ENCODE measurements around the gene TLE5.
"Not testable (repeated sequence)": the region's sequence is repeated elsewhere in the genome, so short reads cannot be mapped to it uniquely, and the experiment has no call there.

The TLE5 gene

DNA sequence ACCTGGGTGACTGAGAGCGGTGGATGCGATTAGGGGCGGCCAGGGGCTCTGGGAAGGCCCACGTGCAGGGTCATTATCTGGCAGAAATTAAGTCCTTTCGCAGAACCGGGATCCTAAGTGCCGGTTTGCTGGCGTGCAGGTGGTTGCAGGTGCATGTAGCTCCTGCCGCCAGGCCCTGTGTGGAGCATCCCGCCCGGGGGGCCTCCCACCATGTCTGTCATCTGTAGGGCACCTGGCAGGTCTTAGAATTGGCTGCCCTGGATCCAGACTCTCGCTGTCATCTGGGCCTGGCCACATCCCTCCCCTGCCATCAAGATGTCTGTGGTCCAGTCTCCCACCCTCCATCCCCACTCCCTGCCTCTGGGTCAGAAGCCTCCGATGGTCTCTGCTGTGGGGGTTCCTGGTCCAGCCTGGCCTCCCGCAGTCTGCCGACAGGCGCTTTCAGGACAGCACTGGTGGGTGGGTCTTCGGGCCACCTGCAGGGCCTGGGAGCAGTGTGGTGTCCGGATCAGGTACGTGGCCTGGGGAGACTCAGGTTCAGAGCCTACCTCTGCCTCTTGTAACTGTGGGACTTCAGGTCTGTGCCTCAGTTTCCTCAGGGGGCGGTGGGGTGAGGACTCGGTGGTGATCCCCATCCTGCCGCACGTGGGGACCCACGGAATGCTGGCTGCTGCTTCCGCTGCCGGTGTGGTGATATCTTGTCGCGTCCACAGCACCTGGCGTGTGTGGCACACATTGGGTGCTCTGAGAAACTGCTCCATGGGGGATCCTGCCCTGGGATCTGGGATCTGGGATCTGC, 37.3 kb upstream of the TLE5 start:
- ATAC-seq = no peak
- peak overlapping the region; percentile 25 for H3K4me3 Mint-ChIP-seq
- no peaks in the 10 kb centered on the region for H3K9me3 Mint-ChIP-seq
- peaks cover 61% of the 10 kb centered on the region for H3K4me1 Mint-ChIP-seq
- peak overlapping the region; percentile 21 for H3K27ac Mint-ChIP-seq
- H3K27me3 Mint-ChIP-seq = peaks cover 51% of the 10 kb centered on the region
- H3K36me3 Mint-ChIP-seq = no peaks in the 10 kb centered on the region

DNA sequence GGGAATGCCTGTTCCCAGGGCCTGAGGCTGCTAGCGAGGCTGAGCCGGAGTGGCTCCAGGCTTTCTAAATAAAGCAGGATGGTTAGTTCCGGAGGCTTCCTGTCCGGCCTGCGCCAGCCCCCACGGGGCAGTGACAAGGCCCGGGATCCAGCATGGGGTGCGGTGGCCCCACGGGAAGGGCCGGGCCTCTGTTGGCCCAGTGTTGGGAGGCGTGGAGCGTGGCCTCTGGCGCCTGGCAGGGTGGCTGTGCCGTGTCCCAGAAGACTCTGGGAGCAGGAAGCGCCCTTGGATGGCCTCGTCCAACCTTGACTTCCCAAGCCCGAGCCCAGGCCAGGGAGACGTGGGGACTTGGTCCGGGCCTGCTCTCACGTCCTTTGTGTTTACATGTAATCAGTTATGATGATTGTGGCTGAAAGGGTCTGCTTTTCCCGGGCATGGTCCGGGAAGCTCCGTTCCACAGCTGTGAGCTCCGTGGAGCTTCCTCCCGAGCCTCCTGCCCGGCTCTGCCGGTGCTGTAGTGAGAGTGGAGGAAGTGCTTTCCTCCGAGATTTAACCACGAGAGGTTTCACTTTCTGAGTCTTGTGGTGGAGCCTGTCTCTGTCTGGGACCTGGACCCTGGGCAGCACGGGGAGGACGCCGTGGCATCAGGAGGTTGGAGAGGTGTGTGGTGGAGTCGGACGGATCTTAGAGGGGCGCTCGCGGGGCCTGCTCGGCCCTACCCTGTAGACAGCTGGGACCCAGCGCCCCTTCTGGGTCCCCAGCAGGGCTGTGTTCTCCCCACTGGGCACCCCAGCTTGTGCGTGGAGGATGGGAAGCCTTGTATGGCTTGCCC, 36.4 kb upstream of the TLE5 start:
- Mint-ChIP-seq H3K9me3 (no peaks in the 10 kb centered on the region), H3K27me3 (peaks cover 51% of the 10 kb centered on the region), H3K27ac (peak overlapping the region; percentile 21), H3K4me1 (peaks cover 53% of the 10 kb centered on the region), H3K36me3 (no peaks in the 10 kb centered on the region), H3K4me3 (peak overlapping the region; percentile 25)
- ATAC-seq = no peak

DNA sequence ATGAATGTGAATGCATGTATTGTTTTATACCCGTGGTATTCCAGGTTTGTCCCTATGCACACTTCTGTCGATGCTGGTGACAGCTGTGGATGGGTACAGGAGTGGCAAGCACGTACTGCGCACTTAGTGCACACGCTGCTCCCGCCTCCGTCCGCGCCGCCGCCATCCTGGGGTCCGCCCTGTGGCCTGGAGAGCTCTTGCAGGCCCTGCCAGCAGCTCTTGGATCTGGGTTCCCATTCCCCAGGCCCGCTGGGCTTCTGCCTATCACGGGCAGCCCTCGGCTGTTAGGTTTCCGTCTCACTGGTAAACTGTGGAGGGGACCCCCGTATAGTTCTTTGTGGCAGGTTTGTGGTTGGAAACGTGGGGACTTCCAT, 35.8 kb upstream of the TLE5 start:
- no peaks in the 10 kb centered on the region for H3K36me3 Mint-ChIP-seq
- H3K27ac Mint-ChIP-seq = no peak overlapping the region
- peaks cover 51% of the 10 kb centered on the region for H3K4me1 Mint-ChIP-seq
- no peak for ATAC-seq
- H3K4me3 Mint-ChIP-seq = no peak overlapping the region
- H3K9me3 Mint-ChIP-seq = no peaks in the 10 kb centered on the region
- peaks cover 51% of the 10 kb centered on the region for H3K27me3 Mint-ChIP-seq

DNA sequence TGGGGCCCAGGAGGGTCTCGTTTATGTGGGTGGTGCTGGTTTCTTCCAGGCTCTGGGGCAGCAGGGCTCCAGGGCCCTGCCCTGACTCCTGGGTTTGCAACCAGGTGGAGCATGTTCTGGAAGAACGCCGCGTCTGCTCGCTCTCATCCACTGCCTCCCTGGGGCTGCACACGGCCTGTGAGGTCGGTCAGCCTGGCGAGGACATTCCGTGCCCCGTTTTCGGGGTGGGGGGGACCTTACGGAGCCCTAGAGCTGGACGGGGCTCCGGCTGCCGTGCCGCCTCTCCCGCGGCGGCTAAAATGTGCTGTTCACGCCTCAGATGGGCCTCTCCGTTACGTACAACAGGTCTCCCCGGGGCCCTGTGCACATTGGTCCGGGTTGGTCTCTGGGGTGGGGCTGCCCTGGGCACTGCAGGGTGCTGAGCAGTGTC, 35.2 kb upstream of the TLE5 start:
- no peaks in the 10 kb centered on the region for H3K36me3 Mint-ChIP-seq
- ATAC-seq = no peak
- no peaks in the 10 kb centered on the region for H3K9me3 Mint-ChIP-seq
- no peak overlapping the region for H3K27ac Mint-ChIP-seq
- H3K4me1 Mint-ChIP-seq = peaks cover 49% of the 10 kb centered on the region
- H3K4me3 Mint-ChIP-seq = no peak overlapping the region
- H3K27me3 Mint-ChIP-seq = peaks cover 48% of the 10 kb centered on the region

DNA sequence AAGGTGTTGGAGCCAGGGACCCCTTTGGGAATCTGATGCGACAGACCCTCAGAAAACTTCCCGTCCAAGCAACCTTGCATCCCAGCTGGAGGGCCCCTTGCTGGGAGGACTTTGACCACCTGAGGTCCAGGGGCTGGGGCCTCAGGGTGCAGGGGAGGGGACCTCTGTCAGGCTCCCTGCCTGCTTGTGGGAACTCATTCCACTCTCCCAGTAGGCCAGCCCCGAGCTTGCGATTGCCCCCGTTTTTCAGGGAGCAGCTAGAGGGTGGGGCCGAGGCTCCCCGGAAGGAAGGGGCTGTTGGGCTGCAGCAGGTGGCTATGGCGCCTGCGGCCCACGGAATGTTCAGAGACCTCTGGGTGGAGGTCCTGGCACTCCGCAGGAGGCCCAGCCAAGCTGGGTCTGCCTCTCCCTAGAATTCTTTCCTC, 34.6 kb upstream of the TLE5 start:
- H3K4me3 Mint-ChIP-seq = no peak overlapping the region
- peaks cover 42% of the 10 kb centered on the region for H3K27me3 Mint-ChIP-seq
- H3K36me3 Mint-ChIP-seq = no peaks in the 10 kb centered on the region
- no peaks in the 10 kb centered on the region for H3K9me3 Mint-ChIP-seq
- H3K27ac Mint-ChIP-seq = no peak overlapping the region
- no peak for ATAC-seq
- peaks cover 44% of the 10 kb centered on the region for H3K4me1 Mint-ChIP-seq

DNA sequence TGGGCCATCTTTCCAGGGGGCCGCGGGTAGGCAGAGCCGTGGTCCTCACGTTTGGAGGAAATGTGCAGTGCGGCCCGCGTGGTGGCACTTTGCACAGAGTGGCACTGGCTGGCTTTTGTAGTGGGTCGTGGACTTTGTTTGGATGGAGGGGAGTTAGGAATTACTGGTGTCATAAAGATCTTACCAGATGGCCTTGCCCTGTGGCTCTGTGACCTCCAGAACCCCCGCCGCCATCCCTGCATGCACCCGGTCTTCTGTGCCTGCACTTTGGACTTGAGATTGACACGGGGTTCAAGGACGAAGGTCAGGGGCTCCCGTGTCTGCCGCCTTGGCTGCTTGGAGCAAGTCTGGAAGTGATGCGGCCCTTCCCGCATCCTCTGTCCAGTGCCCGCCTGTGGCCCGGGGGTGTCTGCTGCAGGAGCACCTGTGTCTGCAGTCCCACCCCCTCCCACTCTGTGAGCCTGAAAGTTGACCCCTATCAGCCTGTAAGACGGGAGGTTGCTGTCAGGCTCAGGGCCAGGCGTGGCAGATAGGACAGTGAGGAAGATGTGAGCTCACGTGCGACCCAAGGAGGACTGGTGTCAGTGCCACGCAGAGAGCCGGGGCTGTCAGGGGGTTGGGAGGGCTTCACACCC, 34.1 kb upstream of the TLE5 start:
- Mint-ChIP-seq H3K4me3 (peak overlapping the region; percentile 70), H3K27me3 (peaks cover 37% of the 10 kb centered on the region), H3K27ac (peak overlapping the region; percentile 64), H3K36me3 (no peaks in the 10 kb centered on the region), H3K4me1 (peaks cover 38% of the 10 kb centered on the region), H3K9me3 (no peaks in the 10 kb centered on the region)
- no peak for ATAC-seq

DNA sequence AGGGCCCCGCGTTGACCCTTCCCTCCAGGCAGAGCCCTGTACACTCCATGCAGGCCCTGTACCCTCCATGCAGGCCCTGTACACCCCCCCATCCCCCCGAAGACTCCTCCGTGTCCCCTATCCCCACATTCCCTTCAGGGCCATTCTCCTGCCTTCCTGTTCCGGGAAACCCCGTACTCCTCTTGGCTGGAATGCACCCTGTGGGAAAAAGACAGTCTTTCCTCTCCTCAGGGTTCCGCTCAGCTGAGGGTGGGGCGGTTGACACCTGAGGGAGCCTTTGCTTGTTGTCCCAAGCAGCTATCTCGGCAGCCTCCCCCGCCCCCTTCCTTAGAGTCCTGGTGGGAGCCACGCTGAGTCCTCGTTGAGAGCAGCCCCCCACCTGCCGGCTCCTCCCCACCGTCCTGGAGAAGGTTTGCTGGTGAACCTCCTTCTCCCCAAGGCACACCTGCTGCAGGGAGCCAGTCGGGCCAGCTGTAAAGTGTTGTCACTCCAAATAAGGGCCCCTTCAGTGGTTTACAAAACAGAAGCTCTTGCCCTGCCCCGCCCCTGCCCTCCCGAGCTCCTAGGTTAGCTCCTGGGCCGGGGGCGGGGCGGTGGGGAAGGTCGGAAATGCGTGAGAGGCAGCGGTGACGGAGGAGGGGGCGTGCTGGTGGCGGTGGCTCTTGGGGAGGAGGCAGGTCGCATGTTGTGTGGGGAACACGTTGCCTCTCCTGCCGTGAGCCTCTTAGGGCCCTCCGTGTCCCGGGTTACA, 33.3 kb upstream of the TLE5 start:
- ATAC-seq = no peak
- Mint-ChIP-seq H3K4me3 (peak overlapping the region; percentile 70), H3K27ac (peak overlapping the region; percentile 64), H3K36me3 (no peaks in the 10 kb centered on the region), H3K9me3 (no peaks in the 10 kb centered on the region), H3K27me3 (peaks cover 29% of the 10 kb centered on the region), H3K4me1 (peaks cover 32% of the 10 kb centered on the region)

DNA sequence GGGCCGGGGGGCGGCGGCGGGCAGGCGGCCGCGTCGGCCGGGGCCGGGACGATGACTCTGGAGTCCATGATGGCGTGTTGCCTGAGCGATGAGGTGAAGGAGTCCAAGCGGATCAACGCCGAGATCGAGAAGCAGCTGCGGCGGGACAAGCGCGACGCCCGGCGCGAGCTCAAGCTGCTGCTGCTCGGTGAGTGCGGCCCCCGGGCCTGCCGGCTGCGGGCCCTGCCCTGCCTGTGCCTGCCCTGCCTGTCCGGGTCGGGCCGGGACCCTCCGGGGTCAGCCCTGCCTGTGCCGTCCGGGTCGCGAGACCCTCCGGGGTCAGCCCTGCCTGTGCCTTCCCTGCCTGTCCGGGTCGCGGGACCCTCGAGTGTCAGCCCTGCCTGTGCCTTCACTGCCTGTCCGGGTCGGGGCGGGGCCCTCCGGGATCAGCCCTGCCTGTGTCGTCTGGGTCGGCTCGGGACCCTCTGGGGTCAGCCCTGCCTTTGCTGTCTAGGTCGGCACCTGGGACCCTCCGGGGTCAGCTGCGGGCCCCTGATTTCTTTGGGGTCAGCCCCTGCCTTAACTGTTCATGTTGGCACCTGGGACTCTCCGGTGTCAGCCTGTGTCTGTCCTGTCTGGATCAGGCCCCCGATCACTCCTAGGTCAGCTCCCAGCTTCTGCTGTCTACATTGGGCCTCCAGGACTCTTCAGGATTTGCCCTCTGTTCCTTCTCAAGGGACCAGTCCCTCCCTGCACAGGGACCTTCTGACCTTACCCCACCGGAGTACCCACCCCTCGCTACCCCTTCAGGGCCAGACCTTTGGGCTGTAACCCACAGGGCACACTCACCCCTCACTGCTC, 32.5 kb upstream of the TLE5 start:
- peak overlapping the region; percentile 64 for H3K27ac Mint-ChIP-seq

DNA sequence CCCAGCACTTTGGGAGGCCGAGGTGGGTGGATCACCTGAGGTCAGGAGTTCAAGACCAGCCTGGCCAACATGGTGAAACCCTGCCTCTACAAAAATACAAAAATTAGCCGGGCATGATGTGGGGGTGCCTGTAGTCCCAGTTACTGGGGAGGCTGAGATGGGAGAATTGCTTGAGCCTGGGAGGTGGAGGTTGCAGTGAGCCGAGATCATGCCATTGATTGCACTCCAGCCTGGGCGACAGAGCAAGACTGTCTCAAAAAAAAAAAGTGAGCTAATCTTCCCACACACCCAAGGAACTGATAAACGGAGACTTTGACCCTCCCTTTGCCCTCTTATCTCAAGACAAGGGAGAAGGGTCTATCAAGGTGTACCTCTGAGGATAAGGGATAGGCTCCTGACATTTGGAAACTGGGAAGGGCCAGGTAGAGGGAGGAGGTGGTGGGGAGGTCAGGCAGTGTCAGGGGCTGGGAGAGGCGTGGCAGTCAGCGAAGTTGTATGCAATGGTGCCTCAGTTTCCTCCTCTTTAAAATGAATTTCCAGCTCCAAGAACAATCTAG, 27.1 kb upstream of the TLE5 start:
- H3K27ac Mint-ChIP-seq, H3K4me3 Mint-ChIP-seq, ATAC-seq, H3K4me1 Mint-ChIP-seq, H3K36me3 Mint-ChIP-seq, H3K9me3 Mint-ChIP-seq, H3K27me3 Mint-ChIP-seq: not testable (repeated sequence)

More for the DNA sequence above, 32.5 kb upstream of the TLE5 start:
- H3K4me1 Mint-ChIP-seq = peaks cover 31% of the 10 kb centered on the region
- H3K9me3 Mint-ChIP-seq = no peaks in the 10 kb centered on the region
- H3K27me3 Mint-ChIP-seq = peaks cover 26% of the 10 kb centered on the region
- peak; percentile 54 for ATAC-seq
- H3K36me3 Mint-ChIP-seq = no peaks in the 10 kb centered on the region
- H3K4me3 Mint-ChIP-seq = peak overlapping the region; percentile 70

DNA sequence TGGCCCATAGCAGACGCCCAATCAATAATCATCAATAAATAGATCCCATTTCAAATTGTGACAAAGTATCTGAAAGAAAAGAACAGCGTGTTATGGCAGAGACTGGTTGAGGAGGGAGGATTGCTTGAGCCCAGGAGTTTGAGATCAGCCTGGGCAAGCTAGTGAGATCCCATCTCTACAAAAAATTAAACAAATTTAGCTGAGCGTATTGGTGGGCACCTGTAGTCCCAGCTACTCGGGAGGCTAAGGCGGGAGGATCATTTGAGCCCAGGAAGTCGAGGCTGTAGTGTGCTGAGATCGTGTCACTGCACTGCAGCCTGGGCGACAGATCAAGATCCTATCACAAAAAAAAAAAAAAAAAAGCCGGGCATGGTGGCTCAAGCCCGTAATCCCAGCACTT, 25.5 kb upstream of the TLE5 start:
- H3K36me3 Mint-ChIP-seq = no peaks in the 10 kb centered on the region
- no peaks in the 10 kb centered on the region for H3K4me1 Mint-ChIP-seq
- ATAC-seq = no peak
- no peak overlapping the region for H3K27ac Mint-ChIP-seq
- no peak overlapping the region for H3K4me3 Mint-ChIP-seq
- no peaks in the 10 kb centered on the region for H3K27me3 Mint-ChIP-seq
- H3K9me3 Mint-ChIP-seq = no peaks in the 10 kb centered on the region

DNA sequence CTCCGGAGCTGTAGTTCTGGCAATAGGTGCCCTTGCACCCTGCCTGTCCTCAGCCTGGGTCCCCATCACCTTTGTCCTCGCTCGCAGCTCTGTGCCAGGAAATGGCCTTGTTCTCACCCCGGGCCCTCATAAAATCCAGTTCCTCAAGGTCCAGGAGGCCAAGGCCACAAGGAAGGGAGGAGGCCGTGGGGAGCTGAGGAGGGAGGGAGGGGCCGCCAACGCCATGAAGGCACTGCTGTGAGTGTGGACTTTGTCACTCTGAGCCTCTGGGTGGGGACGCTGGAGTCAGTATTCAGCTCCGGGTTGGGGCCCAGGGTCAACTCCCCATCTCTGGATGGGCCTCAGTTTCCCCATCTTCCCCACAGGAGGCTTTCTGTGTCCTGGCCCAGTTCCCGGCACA, 22.6 kb upstream of the TLE5 start:
- ATAC-seq = no peak

DNA sequence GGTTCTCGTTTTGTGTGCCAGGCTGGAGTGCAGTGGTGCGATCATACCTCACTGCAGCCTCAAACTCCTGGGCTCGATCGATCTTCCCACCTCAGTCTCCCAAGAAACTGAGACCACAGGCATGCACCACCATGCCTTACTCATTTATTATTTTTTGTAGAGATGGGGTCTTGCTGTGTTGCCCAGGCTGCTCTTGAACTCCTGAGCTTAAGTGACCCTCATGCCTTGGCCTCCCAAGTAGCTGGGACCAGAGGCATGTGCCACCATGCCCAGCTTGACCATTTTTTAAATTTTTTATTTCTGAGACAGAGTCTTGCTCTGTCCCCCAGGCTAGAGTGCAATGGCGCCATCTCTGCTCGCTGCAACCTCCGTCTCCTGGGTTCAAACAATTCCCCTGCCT, 21.7 kb upstream of the TLE5 start:
- H3K36me3 Mint-ChIP-seq = no peaks in the 10 kb centered on the region
- ATAC-seq = no peak
- H3K27me3 Mint-ChIP-seq = no peaks in the 10 kb centered on the region
- no peak overlapping the region for H3K27ac Mint-ChIP-seq
- no peaks in the 10 kb centered on the region for H3K9me3 Mint-ChIP-seq
- no peaks in the 10 kb centered on the region for H3K4me1 Mint-ChIP-seq
- H3K4me3 Mint-ChIP-seq = no peak overlapping the region

More for the DNA sequence above, 22.6 kb upstream of the TLE5 start:
- Mint-ChIP-seq H3K36me3 (no peaks in the 10 kb centered on the region), H3K4me1 (no peaks in the 10 kb centered on the region), H3K27me3 (no peaks in the 10 kb centered on the region), H3K4me3 (no peak overlapping the region), H3K9me3 (no peaks in the 10 kb centered on the region), H3K27ac (no peak overlapping the region)

DNA sequence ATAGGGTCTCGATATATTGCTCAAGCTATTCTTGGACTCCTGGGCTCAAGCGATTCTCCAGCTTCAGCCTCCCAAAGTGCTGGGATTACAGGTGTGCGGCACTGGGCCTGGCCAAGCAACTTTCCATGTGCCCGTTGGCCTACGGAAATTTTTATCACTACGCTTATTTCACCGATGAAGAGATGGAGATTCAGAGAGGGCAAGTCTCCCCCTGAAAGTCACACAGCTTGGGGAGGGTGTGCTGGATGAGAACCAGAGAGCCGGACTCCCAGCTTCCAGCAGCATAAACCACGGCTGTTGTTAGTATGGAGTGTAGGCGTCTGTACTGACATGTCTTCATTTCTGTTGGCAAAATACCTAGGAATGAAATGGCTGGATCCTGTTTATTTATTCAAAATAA, 20.0 kb upstream of the TLE5 start:
- Mint-ChIP-seq H3K36me3 (no peaks in the 10 kb centered on the region), H3K27ac (no peak overlapping the region), H3K4me1 (no peaks in the 10 kb centered on the region), H3K27me3 (no peaks in the 10 kb centered on the region), H3K4me3 (no peak overlapping the region), H3K9me3 (no peaks in the 10 kb centered on the region)
- no peak for ATAC-seq

DNA sequence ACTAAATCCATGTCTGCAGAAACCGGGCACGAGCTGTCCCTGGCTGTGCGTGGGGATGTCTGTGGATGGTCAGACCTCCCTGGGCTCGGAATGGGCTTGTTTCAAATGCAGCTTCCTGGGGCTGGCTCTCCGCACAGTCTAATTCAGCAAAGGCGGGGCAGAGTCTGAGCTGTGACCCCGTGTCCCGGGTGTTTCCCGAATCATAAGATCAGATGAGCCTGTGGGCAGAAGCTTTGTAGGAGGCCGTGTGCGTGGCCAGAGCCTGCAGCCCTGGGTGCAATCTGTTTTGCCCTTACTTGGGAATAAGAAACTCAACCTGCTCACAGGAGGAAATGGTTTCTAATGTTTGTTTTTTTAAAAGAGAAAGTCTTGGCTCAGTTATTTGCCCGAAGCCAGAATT, 18.0 kb upstream of the TLE5 start:
- Mint-ChIP-seq H3K27ac (no peak overlapping the region), H3K36me3 (no peaks in the 10 kb centered on the region), H3K4me3 (no peak overlapping the region), H3K27me3 (no peaks in the 10 kb centered on the region), H3K4me1 (peaks cover 13% of the 10 kb centered on the region), H3K9me3 (no peaks in the 10 kb centered on the region)
- no peak for ATAC-seq
